Adipocyte (in vitro differentiated cells): ENCODE results near the gene GRIN3B.

Experiments
- DNase-seq: peaks from one replicate; pipeline ENCODE4 v3.0.0-alpha.2; 2015; ENCODE audit warnings: low read depth
- H3K27me3 ChIP-seq: replicated peaks from 2 replicates; pipeline ENCODE4 v1.7.0; 2013; ENCODE audit warnings: mild to moderate bottlenecking, low read length, moderate library complexity; ENCODE audit not compliant: control insufficient read depth, insufficient read depth
- H3K36me3 ChIP-seq: 2 replicates; pipeline ENCODE4 v1.7.0; 2013; ENCODE audit warnings: low read length, mild to moderate bottlenecking, moderate library complexity; ENCODE audit not compliant: control insufficient read depth, insufficient read depth, severe bottlenecking
- H3K4me1 ChIP-seq: 2 replicates; pipeline ENCODE4 v1.7.0; 2013; ENCODE audit warnings: mild to moderate bottlenecking, low read length, moderate library complexity; ENCODE audit not compliant: control insufficient read depth, insufficient read depth
- H3K4me3 ChIP-seq: 2 replicates; pipeline ENCODE4 v1.7.0; 2013; ENCODE audit warnings: mild to moderate bottlenecking, low read length, moderate library complexity
- H3K9ac ChIP-seq: 2 replicates; pipeline ENCODE4 v1.7.0; 2013; ENCODE audit warnings: mild to moderate bottlenecking, low read length, moderate library complexity
- H3K9me3 ChIP-seq: 2 replicates; pipeline ENCODE4 v1.7.0; 2013; ENCODE audit warnings: mild to moderate bottlenecking, low read length, moderate library complexity; ENCODE audit not compliant: control insufficient read depth

GRIN3B gene

DNA sequence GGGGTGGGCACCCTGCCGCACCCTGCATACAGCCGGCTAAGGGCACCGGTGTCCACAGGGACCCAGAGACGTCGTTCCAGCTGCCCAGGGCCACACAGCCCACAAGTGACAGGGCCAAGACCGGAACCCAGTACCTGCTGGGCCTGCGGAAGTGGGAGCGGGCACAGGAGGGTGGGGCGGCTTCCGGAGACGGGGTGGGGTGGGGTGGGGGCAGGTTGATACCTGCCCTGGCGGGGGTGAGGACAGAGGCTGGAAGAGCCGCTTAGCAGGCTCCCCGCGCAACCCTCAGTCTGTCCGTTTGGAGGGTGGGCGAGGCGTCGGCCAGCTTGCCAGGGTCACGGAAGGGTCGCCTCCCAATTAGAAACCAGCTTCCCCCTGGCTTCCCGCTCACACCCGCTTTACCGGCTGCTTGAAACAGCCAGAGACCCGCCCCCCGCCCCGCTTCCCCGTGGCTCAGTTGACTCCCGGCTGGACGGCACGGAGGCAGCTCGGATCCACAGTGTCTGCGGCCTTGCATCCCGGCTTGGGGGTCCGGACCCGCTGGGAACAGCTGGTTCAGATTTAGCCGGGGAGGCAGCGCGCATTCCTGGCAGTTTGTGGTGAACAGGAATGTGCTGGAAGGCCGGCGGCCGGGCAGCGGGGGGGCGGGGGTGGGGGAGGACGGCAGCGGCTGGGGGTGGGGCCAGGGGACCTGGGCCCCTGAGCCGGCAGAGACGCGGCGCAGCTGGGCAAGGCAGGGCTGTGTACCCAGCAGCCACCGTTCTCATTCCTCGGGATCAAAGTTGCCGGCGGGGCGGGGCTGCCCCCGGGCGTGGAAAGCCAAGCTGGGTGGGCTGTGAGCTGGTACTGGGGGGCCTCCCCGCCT, 28.1 kb downstream of the GRIN3B start:
- H3K4me1 ChIP-seq, result peaks cover 13% of the 10 kb centered on the region
- H3K36me3 ChIP-seq, result peaks cover 22% of the 10 kb centered on the region
- H3K9me3 ChIP-seq, result no peaks in the 10 kb centered on the region
- peak; percentile 98 for DNase-seq
- H3K27me3 ChIP-seq, result no peaks in the 10 kb centered on the region
- peak overlapping the region; percentile 99 for H3K4me3 ChIP-seq
- peak overlapping the region; percentile 100 for H3K9ac ChIP-seq

DNA sequence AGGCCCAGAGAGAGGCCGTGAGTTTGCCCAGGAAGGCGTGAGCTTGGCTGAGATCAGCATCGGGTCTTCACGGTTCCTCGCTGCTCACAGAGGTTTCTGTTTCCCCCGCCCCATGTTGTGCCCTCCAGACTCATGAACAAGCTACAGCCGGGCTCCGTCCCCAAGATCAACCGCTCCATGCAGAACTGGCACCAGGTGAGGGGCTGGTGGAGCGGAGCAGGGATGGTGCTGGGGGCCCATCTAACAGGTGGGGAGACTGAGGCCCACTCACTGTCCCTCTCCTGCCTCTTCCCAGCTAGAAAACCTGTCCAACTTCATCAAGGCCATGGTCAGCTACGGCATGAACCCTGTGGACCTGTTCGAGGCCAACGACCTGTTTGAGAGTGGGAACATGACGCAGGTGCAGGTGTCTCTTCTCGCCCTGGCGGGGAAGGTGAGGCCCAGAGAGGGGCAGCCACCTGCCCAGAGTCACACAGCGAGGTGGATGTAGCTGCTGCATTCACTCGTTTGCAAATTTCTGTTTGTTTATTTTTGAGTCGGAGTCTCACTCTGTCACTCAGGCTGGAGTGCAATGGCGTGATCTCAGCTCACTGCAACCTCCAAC, 32.1 kb downstream of the GRIN3B start:
- H3K36me3 ChIP-seq, result peaks cover 42% of the 10 kb centered on the region
- peaks cover 13% of the 10 kb centered on the region for H3K4me1 ChIP-seq
- no peaks in the 10 kb centered on the region for H3K27me3 ChIP-seq
- no peaks in the 10 kb centered on the region for H3K9me3 ChIP-seq
- H3K4me3 ChIP-seq, result no peak overlapping the region
- no peak overlapping the region for H3K9ac ChIP-seq
- no peak for DNase-seq

DNA sequence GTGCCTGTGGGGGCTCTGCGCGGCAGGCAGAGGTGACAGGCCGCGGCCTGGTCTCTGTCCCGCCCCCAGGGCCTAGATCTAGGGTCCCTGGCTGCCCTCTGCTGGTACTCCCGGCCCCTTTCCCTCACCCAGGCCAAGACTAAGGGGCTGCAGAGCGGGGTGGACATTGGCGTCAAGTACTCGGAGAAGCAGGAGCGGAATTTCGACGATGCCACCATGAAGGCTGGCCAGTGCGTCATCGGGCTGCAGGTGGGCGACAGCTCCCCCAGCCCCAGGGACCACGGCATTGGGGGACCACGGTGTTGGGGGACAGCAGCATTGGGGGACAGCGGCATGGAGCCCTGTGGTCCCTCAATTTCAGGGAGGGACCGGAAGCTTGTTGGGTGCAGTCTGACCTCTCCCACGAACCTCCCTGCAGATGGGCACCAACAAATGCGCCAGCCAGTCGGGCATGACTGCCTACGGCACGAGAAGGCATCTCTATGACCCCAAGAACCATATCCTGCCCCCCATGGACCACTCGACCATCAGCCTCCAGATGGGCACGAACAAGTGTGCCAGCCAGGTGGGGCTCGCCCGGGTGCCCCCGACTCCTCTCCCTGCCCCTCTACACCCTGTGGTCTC, 35.9 kb downstream of the GRIN3B start:
- H3K27me3 ChIP-seq, result no peaks in the 10 kb centered on the region
- peaks cover 16% of the 10 kb centered on the region for H3K4me1 ChIP-seq
- no peak for DNase-seq
- peaks cover 49% of the 10 kb centered on the region for H3K36me3 ChIP-seq
- no peaks in the 10 kb centered on the region for H3K9me3 ChIP-seq
- H3K4me3 ChIP-seq, result no peak overlapping the region
- no peak overlapping the region for H3K9ac ChIP-seq

DNA sequence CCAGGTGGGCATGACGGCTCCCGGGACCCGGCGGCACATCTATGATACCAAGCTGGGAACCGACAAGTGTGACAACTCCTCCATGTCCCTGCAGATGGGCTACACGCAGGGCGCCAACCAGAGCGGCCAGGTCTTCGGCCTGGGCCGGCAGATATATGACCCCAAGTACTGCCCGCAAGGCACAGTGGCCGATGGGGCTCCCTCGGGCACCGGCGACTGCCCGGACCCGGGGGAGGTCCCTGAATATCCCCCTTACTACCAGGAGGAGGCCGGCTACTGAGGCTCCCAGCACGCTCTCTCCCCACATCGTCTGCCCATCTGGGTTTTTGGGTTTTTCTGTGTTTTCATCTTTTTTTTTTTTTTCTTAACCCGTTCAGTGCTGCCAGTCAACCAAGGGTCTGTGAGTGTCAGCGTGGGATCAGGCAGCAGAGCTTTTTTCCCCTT, 37.4 kb downstream of the GRIN3B start:
- Histone ChIP-seq H3K9ac (peak overlapping the region; percentile 20), H3K4me3 (no peak overlapping the region), H3K27me3 (no peaks in the 10 kb centered on the region), H3K4me1 (peaks cover 30% of the 10 kb centered on the region), H3K36me3 (peaks cover 38% of the 10 kb centered on the region), H3K9me3 (no peaks in the 10 kb centered on the region)
- DNase-seq, result no peak

DNA sequence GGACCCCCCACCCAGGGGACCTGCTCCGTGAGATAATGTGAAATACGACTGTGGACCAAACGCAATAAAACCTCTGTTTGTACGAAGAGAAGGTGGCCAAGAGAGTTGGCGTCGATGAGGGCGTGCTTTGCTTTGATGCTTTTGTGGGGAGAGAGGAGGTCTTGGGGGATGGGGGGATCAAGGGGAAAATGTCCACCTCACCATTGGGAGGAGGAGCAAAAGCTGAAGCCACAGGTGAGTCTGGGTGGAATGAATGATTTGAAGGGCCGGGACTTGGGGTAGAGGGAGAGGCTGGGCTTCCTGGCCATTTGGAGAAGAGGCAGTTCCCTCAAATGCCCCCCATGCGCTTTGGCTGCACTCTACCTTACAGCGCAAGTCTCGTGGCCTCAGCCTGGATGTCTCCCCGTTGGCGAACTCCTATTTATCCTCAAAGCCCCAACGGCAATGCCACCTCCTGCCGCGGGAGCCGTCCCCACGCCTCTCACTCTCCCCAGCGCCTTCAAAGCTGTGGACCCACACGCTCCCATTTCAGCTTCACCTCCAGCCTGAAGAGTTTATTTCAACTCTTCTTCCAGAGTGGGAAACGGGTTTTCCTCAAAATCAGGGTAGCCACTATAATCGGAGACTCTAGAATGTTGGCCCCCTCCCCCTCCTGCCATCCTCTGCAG, 38.9 kb downstream of the GRIN3B start:
- peak; percentile 19 for DNase-seq
- Histone ChIP-seq H3K4me1 (peaks cover 35% of the 10 kb centered on the region), H3K27me3 (no peaks in the 10 kb centered on the region), H3K36me3 (peaks cover 30% of the 10 kb centered on the region), H3K4me3 (peak overlapping the region; percentile 85), H3K9me3 (no peaks in the 10 kb centered on the region), H3K9ac (peak overlapping the region; percentile 77)

DNA sequence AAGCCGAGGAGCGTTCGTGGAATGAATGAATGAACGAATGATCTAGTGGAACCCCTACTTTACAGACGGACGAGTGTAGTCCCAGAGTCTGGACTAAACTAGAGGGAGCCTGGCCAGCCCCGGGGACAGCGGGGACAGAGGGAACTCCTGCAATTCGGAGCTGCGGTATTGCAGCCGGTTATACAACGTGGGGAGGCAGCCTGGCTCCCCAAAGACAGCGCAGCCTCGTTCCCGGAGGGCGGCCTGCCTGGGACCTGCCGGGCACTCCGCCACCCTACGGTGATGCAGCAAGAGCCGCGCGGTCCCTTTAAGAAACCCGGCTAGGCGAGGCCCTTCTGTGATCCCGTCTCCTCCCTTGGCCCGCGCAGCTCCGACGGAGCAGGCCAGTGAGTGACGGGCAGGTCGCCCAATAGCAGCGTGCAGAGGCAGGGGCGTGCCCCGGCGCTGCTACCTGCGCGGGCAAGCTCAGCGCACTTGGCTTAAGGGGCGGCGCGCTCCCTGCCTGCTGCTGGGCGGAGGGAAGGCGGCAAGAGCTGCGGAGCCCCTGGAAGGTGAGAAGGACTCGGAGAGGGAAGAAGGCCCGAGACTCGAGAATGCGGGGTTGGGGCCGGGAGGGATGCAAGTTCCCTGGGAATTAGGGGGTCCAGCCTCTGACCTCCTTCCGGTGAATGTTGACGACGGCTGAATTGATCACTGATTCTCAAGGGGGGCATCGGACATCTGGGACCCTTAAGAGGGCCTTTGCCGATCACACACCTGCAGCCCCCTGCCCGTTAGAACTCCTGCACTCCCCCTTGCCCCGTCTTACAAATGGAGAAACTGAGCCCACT, 39.6 kb downstream of the GRIN3B start, which contains the start of gene ABCA7:
ABCA7 (plus strand) TSS at position 462 of the 830 bp plus-strand sequence. CDS start 1,255 bp downstream, outside the sequence.
- Histone ChIP-seq H3K4me1 (peaks cover 35% of the 10 kb centered on the region), H3K9me3 (no peaks in the 10 kb centered on the region), H3K4me3 (peak within 1 kb of the TSS; percentile 85), H3K27me3 (no peaks in the 10 kb centered on the region), H3K36me3 (peaks cover 30% of the 10 kb centered on the region), H3K9ac (peak within 1 kb of the TSS; percentile 77)
- DNase-seq, result peak; percentile 97

DNA sequence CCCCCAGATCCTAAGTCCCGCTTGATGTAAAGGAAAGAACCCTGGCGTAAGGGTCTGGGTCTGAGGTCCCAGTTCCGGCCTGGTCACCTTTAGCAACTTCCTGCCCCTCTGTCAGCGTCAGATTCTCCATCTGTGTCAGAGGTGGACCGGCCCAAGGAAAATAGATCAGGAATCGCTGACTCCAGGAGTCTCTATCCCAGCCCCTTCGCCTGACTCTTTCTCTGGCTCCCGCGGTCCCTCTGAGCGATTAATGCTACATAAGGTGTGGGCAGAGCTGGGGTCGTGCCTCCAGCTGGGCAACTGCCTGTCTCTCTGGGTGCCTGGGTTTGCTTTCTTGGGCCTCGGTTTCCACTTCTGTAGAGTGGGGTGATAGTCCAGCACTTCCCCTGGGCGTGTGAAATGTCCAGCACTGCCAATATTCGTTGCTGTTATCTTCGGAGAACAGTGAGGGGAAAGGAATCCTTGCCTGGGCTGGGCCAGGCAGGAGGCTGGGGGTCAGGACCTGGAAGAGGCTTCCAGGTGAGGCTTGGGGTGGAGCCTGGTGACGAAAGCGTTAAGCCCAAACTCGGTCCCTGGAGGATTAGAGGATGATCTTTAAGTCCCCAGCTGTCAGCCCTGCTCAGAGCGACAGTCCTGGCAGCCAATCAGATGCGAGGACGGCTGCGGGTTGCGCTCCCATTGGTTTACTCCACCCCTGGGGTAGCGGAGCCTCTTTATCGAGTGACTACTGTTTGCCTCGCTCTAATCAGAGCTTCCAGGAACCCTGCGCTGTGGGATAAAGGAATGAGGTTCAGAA, 40.5 kb downstream of the GRIN3B start:
- peaks cover 35% of the 10 kb centered on the region for H3K4me1 ChIP-seq
- H3K9ac ChIP-seq, result peak overlapping the region; percentile 77
- H3K4me3 ChIP-seq, result peak overlapping the region; percentile 85
- H3K9me3 ChIP-seq, result no peaks in the 10 kb centered on the region
- no peaks in the 10 kb centered on the region for H3K27me3 ChIP-seq
- H3K36me3 ChIP-seq, result peaks cover 24% of the 10 kb centered on the region
- DNase-seq, result peak; percentile 92

DNA sequence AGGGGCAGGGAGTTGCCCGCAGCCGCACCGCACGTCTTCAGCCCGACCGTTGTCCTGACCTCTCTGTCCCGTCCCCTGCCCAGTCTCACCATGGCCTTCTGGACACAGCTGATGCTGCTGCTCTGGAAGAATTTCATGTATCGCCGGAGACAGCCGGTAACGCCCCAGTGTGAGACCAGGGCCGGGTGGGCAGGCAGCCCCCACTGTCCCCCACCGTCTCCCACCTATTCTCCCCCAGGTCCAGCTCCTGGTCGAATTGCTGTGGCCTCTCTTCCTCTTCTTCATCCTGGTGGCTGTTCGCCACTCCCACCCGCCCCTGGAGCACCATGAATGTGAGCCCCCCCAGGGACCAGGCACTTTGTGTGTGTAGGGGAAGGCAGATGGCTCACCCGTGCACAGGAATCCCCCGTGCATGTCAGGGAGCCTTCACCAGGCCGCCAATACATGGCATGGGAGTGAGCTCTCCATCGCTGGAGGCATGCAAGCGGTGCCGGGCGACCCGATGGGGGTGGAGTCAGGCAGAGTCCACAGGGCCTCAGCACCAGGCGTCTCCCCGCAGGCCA, 41.1 kb downstream of the GRIN3B start:
- H3K9ac ChIP-seq, result peak overlapping the region; percentile 77

DNA sequence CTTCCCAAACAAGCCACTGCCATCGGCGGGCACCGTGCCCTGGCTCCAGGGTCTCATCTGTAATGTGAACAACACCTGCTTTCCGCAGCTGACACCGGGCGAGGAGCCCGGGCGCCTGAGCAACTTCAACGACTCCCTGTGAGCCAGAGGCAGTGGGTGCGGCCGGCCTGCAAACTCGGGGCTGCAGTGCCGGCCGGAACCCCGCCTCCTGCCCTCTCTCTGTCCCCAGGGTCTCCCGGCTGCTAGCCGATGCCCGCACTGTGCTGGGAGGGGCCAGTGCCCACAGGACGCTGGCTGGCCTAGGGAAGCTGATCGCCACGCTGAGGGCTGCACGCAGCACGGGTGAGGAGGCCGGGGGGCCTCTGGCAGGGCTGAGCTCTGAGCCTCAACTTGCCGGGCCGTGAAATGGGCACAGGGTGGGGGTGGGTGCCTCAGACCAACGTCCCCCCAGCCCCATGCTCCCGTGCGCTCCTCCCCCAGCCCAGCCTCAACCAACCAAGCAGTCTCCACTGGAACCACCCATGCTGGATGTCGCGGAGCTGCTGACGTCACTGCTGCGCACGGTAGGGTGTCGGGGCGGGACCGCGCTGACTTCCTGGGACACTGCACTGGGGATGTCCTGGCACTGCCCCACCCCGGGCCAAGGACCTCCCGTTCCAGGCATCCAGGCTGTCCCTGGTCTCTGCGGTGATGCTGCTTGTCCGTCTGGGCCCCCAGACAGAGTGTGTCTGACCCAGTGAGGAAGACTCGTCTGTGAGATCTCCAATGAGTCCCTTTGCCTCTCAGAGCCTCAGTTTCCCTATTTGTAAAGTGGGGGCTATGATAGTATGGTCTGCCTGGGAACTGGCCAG, 41.8 kb downstream of the GRIN3B start:
- Histone ChIP-seq H3K9ac (peak overlapping the region; percentile 77), H3K27me3 (no peaks in the 10 kb centered on the region), H3K4me3 (peak overlapping the region; percentile 85), H3K9me3 (no peaks in the 10 kb centered on the region), H3K4me1 (peaks cover 35% of the 10 kb centered on the region), H3K36me3 (peaks cover 14% of the 10 kb centered on the region)
- DNase-seq, result no peak

More for the DNA sequence above, 41.1 kb downstream of the GRIN3B start:
- Histone ChIP-seq H3K27me3 (no peaks in the 10 kb centered on the region), H3K4me3 (peak overlapping the region; percentile 85), H3K36me3 (peaks cover 18% of the 10 kb centered on the region), H3K9me3 (no peaks in the 10 kb centered on the region), H3K4me1 (peaks cover 35% of the 10 kb centered on the region)
- no peak for DNase-seq
